ENCODE measurements around the gene TXNDC11. TPM values are rescaled to one million over a fixed set of nuclear protein-coding genes. Genes with fewer than 3 reads are reported as not detected.

Gene TXNDC11
- total and polyA plus RNA-seq, 9 of the 15 experiments (the other 6 are each of a cell fraction or from before 2014, with no cell fraction given) = 0.66 to 32.6 (median 26.2) TPM

GRCh38 chr16:11667824-11668622, 74.6 kb downstream of the TXNDC11 start, which contains the start of gene SNN (continued):
- TF ChIP-seq, protein P1, sequence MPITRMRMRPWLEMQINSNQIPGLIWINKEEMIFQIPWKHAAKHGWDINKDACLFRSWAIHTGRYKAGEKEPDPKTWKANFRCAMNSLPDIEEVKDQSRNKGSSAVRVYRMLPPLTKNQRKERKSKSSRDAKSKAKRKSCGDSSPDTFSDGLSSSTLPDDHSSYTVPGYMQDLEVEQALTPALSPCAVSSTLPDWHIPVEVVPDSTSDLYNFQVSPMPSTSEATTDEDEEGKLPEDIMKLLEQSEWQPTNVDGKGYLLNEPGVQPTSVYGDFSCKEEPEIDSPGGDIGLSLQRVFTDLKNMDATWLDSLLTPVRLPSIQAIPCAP (CRISPR knock-in tag; IDR thresholded peaks at IDR 0.05; ENCODE audit: borderline replicate concordance) = no peak
- TF ChIP-seq PHF8 (IDR thresholded peaks at IDR 0.05; ENCODE audit: borderline replicate concordance, low read length) (peak; percentile 48; the same call in 1 of the 2 replicates), VEZF1 (CRISPR knock-in tag; IDR thresholded peaks at IDR 0.05) (peak; percentile 88), CREB5 (CRISPR knock-in tag; IDR thresholded peaks at IDR 0.05) (no peak), MGA (IDR thresholded peaks at IDR 0.05) (peak; percentile 98), ZNF644 (tag; IDR thresholded peaks at IDR 0.05; ENCODE audit: low read depth) (no peak)
- TF ChIP-seq, protein P2, sequence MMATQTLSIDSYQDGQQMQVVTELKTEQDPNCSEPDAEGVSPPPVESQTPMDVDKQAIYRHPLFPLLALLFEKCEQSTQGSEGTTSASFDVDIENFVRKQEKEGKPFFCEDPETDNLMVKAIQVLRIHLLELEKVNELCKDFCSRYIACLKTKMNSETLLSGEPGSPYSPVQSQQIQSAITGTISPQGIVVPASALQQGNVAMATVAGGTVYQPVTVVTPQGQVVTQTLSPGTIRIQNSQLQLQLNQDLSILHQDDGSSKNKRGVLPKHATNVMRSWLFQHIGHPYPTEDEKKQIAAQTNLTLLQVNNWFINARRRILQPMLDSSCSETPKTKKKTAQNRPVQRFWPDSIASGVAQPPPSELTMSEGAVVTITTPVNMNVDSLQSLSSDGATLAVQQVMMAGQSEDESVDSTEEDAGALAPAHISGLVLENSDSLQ (IDR thresholded peaks at IDR 0.05) = no peak
